Measurements from ENCODE around the gene TRIM7.

GRCh38 chr5:181223058-181223728 lies 18.2 kb upstream of the TRIM7 start, which contains the start of gene TRIM41:
- TF ChIP-seq CTCF (IDR thresholded peaks at IDR 0.05) (no peak), TCF7L2 (IDR thresholded peaks at IDR 0.05; ENCODE audit: low read depth, low read length) (0 out of 2 replicates have a peak, but pooled peaks have one; percentile 52), POLR2AphosphoS5 (IDR thresholded peaks at IDR 0.05; ENCODE audit: low read depth, low read length) (peak; percentile 92)
